Activated CD8-positive, alpha-beta memory T cell treated with anti-CD3 and anti-CD28 coated beads, Interleukin-2, amount 10 ng/mL, durations not matched to agents 7 days and 5 days (primary cell): ENCODE measurements around the gene PCNX4. TPM values are rescaled to one million over a fixed set of nuclear protein-coding genes. Genes with fewer than 3 reads are reported as not detected.

Experiments
- ATAC-seq: fragments of 150-1000 bp; cut with Tn5 transposase; one replicate; pipeline ENCODE4 v1.10.0; 2021; ENCODE audit warnings: moderate library complexity
- CTCF ChIA-PET: fragments of 350-600 bp; sonication (Branson Sonifier 250); formaldehyde crosslinking; loops from one replicate; lab custom pipeline; 2021; ENCODE audit warnings: antibody characterized with exemption; lab: Charles Lee
- DNase-seq: peaks from one replicate; pipeline ENCODE4 v3.0.0-alpha.2; 2020
- H3K27ac Mint-ChIP-seq: one replicate; pipeline ENCODE4 v1.8.0; 2021; ENCODE audit warnings: mild to moderate bottlenecking, mixed read lengths
- H3K27me3 Mint-ChIP-seq: one replicate; pipeline ENCODE4 v1.8.0; 2021; ENCODE audit warnings: mixed read lengths
- H3K36me3 Mint-ChIP-seq: one replicate; pipeline ENCODE4 v1.8.0; 2021; ENCODE audit warnings: mild to moderate bottlenecking, mixed read lengths
- H3K4me1 Mint-ChIP-seq: one replicate; pipeline ENCODE4 v1.8.0; 2021; ENCODE audit warnings: mixed read lengths
- H3K4me3 Mint-ChIP-seq: one replicate; pipeline ENCODE4 v1.8.0; 2021; ENCODE audit warnings: mild to moderate bottlenecking, moderate library complexity, mixed read lengths
- H3K9me3 Mint-ChIP-seq: one replicate; pipeline ENCODE4 v1.8.0; 2022; ENCODE audit warnings: low read depth, mixed read lengths
- total RNA-seq, 2 experiments: library from RNA; stranded (reverse); gene quantifications; one replicate each; pipeline ENCODE4 v1.2.3, GENCODE V29; 2021

PCNX4 gene
- total RNA-seq, 2 experiments from 2014 or later = 35.6 to 39.1 TPM

DNA sequence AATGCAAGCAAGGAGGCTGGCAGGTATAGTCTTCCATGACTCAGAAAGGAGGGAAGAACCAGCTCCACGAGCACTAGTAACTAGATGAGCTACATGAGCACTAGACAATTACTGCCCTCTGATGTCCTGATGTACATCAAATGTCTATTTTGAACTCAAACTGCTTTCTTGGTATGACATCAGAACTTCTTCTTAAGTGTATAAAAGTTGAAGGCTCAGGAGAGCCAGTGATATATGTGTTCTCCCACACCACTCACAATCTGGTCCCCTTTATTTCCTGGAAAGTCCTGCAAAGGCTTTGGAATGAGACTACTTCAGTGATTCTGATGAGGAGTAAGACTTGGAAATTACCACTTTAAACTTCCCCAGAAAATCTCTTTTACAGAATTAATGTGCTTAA lies 92.0 kb downstream of the PCNX4 start:
- Mint-ChIP-seq H3K36me3 (no peaks in the 10 kb centered on the region), H3K4me3 (peak overlapping the region; percentile 67), H3K27ac (peak overlapping the region; percentile 73), H3K9me3 (no peaks in the 10 kb centered on the region), H3K4me1 (peaks cover 13% of the 10 kb centered on the region), H3K27me3 (no peaks in the 10 kb centered on the region)
- CTCF ChIA-PET = interaction anchor here (0.8 to 7.0 kb wide), 20 partner anchors 9 to 607 kb away, joined by 3 to 108 read pairs (median 8); partner anchors contain the start of genes CCDC175, DHRS7, PCNX4 and PPM1A
- ATAC-seq (peak; percentile 63), DNase-seq (no peak)

DNA sequence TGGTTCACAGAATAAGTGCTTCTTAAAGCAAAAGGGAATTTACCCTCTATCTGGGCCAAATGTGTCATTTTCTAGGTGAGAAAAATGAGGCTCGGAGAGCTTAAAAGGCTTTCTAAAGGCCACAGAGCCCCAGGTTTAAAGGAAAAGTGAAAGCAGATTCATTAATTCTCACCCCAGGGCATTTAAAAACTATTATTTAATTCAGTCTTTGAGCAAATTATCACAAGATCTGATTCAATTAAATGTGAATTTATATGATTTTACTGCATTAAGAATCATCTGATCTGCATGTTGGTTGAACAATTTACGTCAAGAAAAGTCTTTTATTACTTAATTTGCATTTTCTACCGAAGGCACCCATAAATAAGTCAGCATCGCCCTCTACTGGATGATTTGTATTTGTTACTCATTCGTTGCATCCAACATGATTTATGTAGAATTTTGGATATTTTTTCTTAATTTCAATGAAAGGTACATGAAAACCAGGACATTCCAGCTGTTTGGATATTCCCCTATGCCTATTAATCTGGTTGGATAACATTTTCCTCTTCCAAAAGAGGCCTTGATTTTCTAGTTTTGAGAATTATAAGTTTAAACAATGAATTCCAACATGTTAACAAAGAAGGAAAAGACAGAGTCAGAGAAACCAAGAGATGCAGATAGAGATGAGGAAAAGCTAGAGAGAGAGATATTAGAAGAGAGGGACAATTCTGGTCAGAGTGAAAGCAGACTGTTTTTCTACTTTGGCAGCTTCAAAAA lies 92.6 kb downstream of the PCNX4 start:
- peak; percentile 59 for ATAC-seq
- CTCF ChIA-PET = interaction anchor here (0.8 to 7.0 kb wide), 24 partner anchors 10 to 607 kb away, joined by 3 to 108 read pairs (median 8); partner anchors contain the start of genes CCDC175, DHRS7, PCNX4 and PPM1A

DNA sequence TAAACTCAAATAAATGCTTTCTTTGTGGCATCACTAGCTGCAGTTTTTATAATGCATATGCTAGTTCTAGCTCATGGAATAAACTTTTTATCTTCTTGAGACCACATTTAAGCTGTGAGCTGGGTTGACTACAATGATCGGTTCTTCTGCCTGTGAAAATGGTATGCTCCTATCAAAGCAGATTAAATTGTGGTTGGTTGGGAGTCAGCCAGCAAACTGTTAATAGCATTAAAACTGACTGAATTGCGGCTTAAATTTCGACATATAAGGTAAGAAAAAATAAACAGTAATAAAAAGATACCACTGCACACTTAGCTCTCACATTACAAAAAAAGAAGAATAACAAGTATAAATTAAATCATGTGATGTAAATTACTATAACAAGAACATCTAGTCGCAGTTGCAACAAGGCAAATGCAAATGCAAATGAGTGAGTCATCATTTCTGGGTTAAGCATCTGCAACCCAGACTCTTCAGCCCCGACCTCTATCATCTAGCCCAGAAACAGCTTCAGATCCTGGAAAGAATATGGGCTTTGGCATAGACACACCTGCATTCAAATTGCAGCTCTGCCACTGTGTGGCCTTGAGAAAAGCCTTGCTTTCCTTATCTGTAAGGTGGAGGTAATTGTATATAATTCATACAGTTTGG lies 93.3 kb downstream of the PCNX4 start:
- no peaks in the 10 kb centered on the region for H3K27me3 Mint-ChIP-seq

More for the DNA sequence above, 92.6 kb downstream of the PCNX4 start:
- Mint-ChIP-seq H3K27me3 (no peaks in the 10 kb centered on the region), H3K27ac (peak overlapping the region; percentile 73), H3K9me3 (no peaks in the 10 kb centered on the region), H3K4me3 (peak overlapping the region; percentile 67), H3K36me3 (no peaks in the 10 kb centered on the region), H3K4me1 (peaks cover 13% of the 10 kb centered on the region)
- no peak for DNase-seq

DNA sequence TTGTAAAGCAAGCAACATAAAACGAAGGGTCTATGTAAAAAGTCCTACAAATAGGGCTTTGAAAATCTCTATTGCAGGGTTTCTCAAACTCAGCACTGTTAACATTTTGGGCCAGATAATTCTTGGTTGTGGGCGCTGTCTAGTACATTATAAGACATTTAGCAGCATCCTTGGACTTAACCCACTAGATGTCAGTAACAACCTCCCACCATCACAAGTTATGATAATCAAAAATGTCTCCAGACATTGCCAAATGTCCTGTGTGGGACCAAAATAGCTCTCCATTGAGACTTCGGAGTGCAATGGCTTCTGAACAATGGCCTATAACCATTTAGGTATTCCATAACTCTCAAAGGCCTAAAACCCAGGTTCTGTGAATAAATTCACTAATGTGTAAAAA lies 96.4 kb downstream of the PCNX4 start:
- CTCF ChIA-PET = interaction anchor here (0.7 to 7.0 kb wide), 3 partner anchors 134 to 224 kb away, joined by 3 to 108 read pairs (median 5); no protein-coding TSS in a partner anchor
- H3K4me3 Mint-ChIP-seq = no peak overlapping the region
- ATAC-seq (no peak), DNase-seq (no peak)
- H3K36me3 Mint-ChIP-seq = no peaks in the 10 kb centered on the region
- H3K9me3 Mint-ChIP-seq = no peaks in the 10 kb centered on the region
- H3K27me3 Mint-ChIP-seq = no peaks in the 10 kb centered on the region
- H3K4me1 Mint-ChIP-seq = peaks cover 12% of the 10 kb centered on the region
- H3K27ac Mint-ChIP-seq = no peak overlapping the region

More for the DNA sequence above, 93.3 kb downstream of the PCNX4 start:
- CTCF ChIA-PET = interaction anchor here (0.8 to 7.0 kb wide), 18 partner anchors 10 to 608 kb away, joined by 3 to 108 read pairs (median 8); partner anchors contain the start of genes CCDC175, DHRS7, PCNX4 and PPM1A
- Mint-ChIP-seq H3K36me3 (no peaks in the 10 kb centered on the region), H3K4me1 (peaks cover 13% of the 10 kb centered on the region), H3K4me3 (no peak overlapping the region), H3K9me3 (no peaks in the 10 kb centered on the region), H3K27ac (no peak overlapping the region)
- no peak for DNase-seq
- no peak for ATAC-seq

DNA sequence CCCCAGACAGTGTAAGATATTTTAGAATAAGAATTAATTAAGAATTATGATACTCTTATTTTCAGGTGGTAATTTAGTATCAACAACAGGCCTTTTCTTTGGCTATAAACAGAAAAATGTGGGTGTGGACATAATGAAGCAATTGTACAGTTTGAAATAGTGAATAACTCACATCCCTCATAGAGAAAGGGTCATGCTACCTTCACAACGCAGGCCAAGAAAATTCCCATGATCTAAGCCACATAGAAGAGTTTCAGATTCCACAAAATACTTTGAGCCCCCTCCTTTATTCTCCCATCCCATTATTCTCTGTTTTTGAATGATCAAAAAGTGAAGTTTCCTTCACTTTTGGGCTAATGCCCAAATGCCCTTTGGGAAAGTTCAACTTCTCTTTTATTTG lies 97.0 kb downstream of the PCNX4 start:
- Mint-ChIP-seq H3K4me3 (no peak overlapping the region), H3K27me3 (no peaks in the 10 kb centered on the region), H3K9me3 (no peaks in the 10 kb centered on the region), H3K36me3 (no peaks in the 10 kb centered on the region), H3K4me1 (peaks cover 6% of the 10 kb centered on the region), H3K27ac (no peak overlapping the region)
- ATAC-seq (no peak), DNase-seq (no peak)
- CTCF ChIA-PET = interaction anchor here (0.7 to 1.1 kb wide), 2 partner anchors 133 to 143 kb away, joined by 3 to 5 read pairs; no protein-coding TSS in a partner anchor

DNA sequence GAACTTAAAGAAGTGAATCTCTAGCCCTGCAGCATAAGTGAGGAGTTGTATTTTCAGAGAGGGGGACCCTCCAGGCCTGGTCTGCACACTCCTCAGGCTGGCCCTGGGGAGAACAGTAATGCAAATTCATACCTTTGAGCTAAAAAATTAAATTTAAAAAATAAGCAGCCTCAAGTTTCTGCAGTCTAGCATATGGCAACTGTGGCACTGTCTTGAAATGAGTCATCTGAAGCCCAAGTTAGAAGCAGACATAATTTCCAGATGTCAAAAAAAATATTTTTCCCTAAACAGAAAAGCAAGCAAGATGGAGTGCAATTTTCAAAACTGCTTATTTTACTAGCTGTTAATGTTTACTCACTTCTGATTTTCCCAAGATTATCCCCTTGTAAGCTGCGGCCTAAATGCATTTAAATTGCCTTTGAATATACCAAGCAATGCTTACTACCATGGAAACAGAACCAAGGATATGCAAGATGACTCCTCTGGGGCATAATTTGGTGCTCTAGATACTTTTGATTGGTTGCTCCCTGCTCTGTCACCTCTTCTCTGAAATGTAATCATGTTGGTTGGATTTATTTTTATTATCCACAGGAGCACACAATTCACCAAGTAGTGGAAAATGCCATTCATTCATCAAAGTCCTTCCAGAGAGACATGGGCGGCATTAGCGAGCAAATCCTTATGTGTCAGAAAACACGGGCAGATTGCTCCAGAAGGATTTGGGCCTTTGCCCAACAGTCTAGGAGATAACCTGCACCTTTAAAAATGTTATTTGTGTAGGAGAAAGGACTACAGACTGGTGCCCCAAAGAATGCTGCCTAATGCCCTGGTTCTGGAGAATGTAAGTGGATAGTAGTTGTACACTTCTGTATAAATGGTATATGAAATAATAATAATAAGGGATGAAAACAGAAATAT lies 98.5 kb downstream of the PCNX4 start:
- no peaks in the 10 kb centered on the region for H3K36me3 Mint-ChIP-seq
- ATAC-seq (no peak), DNase-seq (no peak)
- no peak overlapping the region for H3K27ac Mint-ChIP-seq
- no peak overlapping the region for H3K4me3 Mint-ChIP-seq
- H3K4me1 Mint-ChIP-seq = no peaks in the 10 kb centered on the region
- H3K9me3 Mint-ChIP-seq = no peaks in the 10 kb centered on the region
- H3K27me3 Mint-ChIP-seq = no peaks in the 10 kb centered on the region
- CTCF ChIA-PET = interaction anchor here (1.1 kb wide), 2 partner anchors 55 to 76 kb away, joined by 3 read pairs; no protein-coding TSS in a partner anchor

DNA sequence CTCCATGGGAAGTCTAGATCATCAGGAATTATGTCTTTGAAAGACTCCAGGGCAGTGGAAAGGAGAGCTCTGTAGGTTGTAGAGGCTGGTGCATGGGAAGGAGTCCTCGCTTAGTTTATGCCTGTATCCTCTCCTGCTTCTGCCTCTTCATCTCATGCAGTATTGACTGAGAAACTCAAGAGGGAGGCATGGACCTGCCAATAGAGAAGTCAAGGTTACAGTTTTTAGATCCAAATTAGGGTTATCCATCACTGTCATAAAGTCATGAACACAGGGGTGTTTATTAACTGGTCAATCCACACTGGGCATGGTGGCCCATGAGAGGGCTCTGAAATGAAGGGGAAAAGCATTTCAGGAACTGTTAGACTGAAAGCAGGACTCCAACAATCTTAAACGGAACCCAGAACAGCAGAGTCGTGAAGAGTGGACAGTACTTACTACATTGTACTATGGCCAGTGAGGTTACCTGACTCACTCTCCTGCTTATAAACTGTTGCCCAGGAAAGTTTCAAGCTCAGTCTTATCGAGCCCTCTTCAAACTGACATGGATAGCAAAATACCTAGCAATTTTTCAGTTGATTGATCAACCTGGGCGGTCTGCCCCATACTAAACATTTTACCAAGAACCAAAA lies 103.6 kb downstream of the PCNX4 start:
- Mint-ChIP-seq H3K4me1 (peaks cover 5% of the 10 kb centered on the region), H3K4me3 (no peak overlapping the region), H3K27ac (no peak overlapping the region), H3K36me3 (peaks cover 2% of the 10 kb centered on the region), H3K27me3 (no peaks in the 10 kb centered on the region), H3K9me3 (peaks cover 4% of the 10 kb centered on the region)
- CTCF ChIA-PET = interaction anchor here (0.6 to 1.4 kb wide), 4 partner anchors 8 to 451 kb away, joined by 3 to 6 read pairs (median 3); no protein-coding TSS in a partner anchor
- DNase-seq (no peak), ATAC-seq (peak; percentile 23)

DNA sequence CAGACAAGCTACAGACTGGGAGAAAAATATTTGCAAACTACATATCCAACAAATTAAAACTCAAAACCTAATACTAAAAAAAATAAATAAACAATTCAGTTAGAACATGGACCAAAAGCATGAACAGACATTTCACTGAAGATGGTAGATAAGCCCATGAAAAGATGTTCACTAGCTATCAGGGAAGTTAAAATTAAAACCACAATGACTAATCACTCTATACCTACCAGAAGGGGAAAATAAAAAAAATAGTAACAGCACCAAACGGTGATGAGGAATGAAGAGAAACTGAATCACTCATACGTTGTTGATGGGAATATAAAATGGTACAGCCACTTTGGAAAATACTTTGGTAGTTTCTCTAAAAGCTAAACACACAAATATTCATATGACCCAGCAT lies 104.6 kb downstream of the PCNX4 start:
- H3K9me3 Mint-ChIP-seq = peaks cover 4% of the 10 kb centered on the region
- peaks cover 2% of the 10 kb centered on the region for H3K36me3 Mint-ChIP-seq
- DNase-seq (no peak), ATAC-seq (no peak)
- H3K4me3 Mint-ChIP-seq = no peak overlapping the region
- CTCF ChIA-PET = interaction anchor here (0.6 to 1.4 kb wide), 3 partner anchors 9 to 137 kb away, joined by 3 to 6 read pairs (median 3); no protein-coding TSS in a partner anchor
- H3K4me1 Mint-ChIP-seq = peaks cover 5% of the 10 kb centered on the region
- H3K27ac Mint-ChIP-seq = no peak overlapping the region
- H3K27me3 Mint-ChIP-seq = peaks cover 4% of the 10 kb centered on the region

DNA sequence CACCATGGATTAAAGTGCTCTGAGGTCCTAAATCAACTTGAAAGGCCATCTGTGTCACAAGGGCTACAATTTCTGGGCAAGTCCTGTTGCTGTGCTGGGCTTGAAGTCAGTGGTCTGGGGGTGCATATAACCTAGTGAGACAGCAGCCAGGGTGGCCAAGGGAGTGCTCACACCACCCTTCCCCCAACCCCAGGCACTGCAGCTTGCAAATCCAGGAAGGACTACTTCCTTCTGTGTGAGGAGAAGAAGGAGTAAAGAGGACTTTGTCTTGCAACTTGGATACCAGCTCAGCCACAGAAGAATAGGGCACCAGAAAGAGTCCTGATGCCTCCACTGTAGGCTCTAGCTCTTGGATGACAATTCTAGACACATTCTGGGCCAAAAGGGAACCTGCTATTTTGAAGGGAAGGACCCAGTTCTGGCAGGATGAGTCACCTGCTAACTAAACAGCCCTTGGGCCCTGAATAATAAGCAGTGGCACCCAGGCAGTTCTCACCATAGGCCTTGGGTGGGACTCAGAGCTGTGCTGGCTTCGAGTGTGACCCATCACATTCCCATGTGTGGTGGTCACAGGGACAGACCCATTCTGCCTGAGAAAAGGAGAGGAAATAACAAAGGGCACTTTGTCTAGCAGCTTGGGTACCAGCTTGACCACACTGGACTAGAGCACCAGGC lies 106.0 kb downstream of the PCNX4 start:
- peaks cover 4% of the 10 kb centered on the region for H3K9me3 Mint-ChIP-seq
- CTCF ChIA-PET = interaction anchor here (1.7 kb wide), 1 partner anchor 13 kb away, joined by 7 read pairs; no protein-coding TSS in a partner anchor

DNA sequence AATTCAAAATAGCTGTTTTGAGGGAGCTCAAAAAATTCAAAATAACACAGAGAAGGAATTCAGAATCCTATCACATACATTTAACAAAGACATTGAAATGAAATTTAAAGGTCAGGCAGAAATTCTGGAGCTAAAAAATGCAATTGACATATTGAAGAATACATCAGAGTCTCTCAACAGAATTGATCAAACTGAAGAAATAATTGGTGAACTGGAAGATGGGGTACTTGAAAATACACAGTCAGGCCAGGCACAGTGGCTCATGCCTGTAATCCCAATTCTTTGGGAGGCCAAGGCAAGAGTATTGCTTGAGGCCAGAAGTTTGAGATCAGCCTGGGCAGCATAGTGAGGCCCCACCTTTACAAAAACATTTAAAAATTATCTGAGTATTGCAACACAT lies 107.6 kb downstream of the PCNX4 start:
- peaks cover 14% of the 10 kb centered on the region for H3K27me3 Mint-ChIP-seq
- H3K4me3 Mint-ChIP-seq = no peak overlapping the region
- CTCF ChIA-PET = no interaction called here
- peaks cover 3% of the 10 kb centered on the region for H3K36me3 Mint-ChIP-seq
- no peak overlapping the region for H3K27ac Mint-ChIP-seq
- peaks cover 4% of the 10 kb centered on the region for H3K9me3 Mint-ChIP-seq
- ATAC-seq (no peak), DNase-seq (no peak)
- peaks cover 5% of the 10 kb centered on the region for H3K4me1 Mint-ChIP-seq

More for the DNA sequence above, 106.0 kb downstream of the PCNX4 start:
- Mint-ChIP-seq H3K4me3 (no peak overlapping the region), H3K27ac (no peak overlapping the region), H3K27me3 (peaks cover 8% of the 10 kb centered on the region), H3K4me1 (peaks cover 5% of the 10 kb centered on the region), H3K36me3 (peaks cover 3% of the 10 kb centered on the region)
- ATAC-seq = no peak
- DNase-seq = no peak

DNA sequence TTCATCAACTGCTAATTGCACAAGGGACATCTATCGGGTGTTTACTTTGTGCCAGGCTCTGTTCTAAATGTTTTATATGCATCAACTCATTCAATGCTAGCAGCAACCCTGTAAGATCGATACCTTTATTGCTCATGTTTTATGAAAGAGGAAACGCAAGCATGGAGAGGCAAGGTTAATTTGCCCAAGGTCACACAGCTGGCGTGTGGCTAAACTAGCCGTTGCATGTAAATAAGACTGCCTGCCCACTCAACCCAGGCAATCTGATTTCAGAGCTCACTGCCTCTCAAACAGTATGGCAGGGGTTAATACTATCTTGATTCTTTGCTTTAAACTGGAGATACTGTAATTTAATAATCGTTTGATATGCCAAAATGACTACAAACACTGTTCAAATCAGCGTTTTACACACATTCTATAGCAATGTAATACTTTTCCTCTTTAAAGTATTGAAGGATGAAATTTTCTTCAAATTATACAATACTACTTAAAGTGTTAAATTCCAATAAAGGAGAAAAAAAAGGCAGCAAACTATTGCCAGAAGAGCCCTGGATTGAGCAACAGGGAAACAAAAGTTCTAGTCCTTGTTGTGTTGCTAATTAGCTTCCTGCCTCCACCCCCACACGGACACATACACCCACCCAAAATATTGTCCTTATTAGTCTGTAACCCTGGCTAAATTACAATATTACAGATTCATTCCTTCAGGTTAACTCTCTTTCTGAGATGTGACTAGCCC lies 112.5 kb downstream of the PCNX4 start:
- no peaks in the 10 kb centered on the region for H3K9me3 Mint-ChIP-seq
- peaks cover 34% of the 10 kb centered on the region for H3K27me3 Mint-ChIP-seq
- H3K4me1 Mint-ChIP-seq = no peaks in the 10 kb centered on the region
- H3K4me3 Mint-ChIP-seq = no peak overlapping the region
- CTCF ChIA-PET = interaction anchor here (1.1 kb wide), 1 partner anchor 20 kb away, joined by 3 read pairs; no protein-coding TSS in a partner anchor
- no peak for ATAC-seq
- H3K36me3 Mint-ChIP-seq = peaks cover 3% of the 10 kb centered on the region
- DNase-seq = no peak
- H3K27ac Mint-ChIP-seq = no peak overlapping the region
